ENCODE measurements around the gene PHF23.

GRCh38 chr17:7233701-7234082 is 5.6 kb downstream of the PHF23 start:
- TF ChIP-seq, protein P1, sequence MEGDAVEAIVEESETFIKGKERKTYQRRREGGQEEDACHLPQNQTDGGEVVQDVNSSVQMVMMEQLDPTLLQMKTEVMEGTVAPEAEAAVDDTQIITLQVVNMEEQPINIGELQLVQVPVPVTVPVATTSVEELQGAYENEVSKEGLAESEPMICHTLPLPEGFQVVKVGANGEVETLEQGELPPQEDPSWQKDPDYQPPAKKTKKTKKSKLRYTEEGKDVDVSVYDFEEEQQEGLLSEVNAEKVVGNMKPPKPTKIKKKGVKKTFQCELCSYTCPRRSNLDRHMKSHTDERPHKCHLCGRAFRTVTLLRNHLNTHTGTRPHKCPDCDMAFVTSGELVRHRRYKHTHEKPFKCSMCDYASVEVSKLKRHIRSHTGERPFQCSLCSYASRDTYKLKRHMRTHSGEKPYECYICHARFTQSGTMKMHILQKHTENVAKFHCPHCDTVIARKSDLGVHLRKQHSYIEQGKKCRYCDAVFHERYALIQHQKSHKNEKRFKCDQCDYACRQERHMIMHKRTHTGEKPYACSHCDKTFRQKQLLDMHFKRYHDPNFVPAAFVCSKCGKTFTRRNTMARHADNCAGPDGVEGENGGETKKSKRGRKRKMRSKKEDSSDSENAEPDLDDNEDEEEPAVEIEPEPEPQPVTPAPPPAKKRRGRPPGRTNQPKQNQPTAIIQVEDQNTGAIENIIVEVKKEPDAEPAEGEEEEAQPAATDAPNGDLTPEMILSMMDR (IDR thresholded peaks at IDR 0.05) = no peak
- TF ChIP-seq POLR2A (IDR thresholded peaks at IDR 0.05) = no peak

Measured in thyroid gland (tissue), 4 donors.